ENCODE data around the gene LRP2BP. TPM values are rescaled to one million over a fixed set of nuclear protein-coding genes. Genes with fewer than 3 reads are reported as not detected.
"Not testable (repeated sequence)": the region's sequence is repeated elsewhere in the genome, so short reads cannot be mapped to it uniquely, and the experiment has no call there.

LRP2BP gene
- polyA plus RNA-seq, 2 donors: 0.18 to 0.31 TPM

DNA sequence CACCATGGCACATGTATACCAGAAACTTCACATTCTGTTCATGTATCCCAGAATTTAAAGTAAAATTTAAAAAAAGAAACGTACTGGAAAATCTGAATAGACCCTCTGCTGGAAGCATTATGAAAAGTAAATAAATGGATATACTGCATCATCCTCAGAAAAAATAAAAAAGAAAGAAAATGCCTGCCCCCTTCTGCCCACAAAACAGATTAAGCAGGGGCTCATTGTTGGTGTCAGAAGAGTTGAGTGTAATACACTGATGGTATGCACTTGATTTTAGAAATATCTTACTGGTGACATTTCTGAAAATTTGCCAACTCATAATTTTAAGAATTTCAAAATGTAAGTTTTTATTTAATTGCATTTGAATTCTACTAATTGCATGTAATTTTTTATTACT is 77.8 kb downstream of the LRP2BP start:
- no peaks in the 10 kb centered on the region for H3K36me3 ChIP-seq (ENCODE audit: control insufficient read depth in 2 of 2, insufficient read depth in 2 of 2, low read length in 1 of 2)
- H3K9me3 ChIP-seq (ENCODE audit: control insufficient read depth in 2 of 2, insufficient read depth in 1 of 2, low read depth in 1 of 2, low read length in 1 of 2): no peaks in the 10 kb centered on the region
- H3K27ac ChIP-seq (ENCODE audit: low read depth in 2 of 2, low read length in 1 of 2): no peak overlapping the region
- H3K4me1 ChIP-seq (ENCODE audit: control insufficient read depth in 2 of 2, insufficient read depth in 2 of 2, low read length in 1 of 2): no peaks in the 10 kb centered on the region
- H3K4me3 ChIP-seq (ENCODE audit: low read depth in 1 of 2, low read length in 2 of 2): no peak overlapping the region
- 84 to 94% methylated on average over 1 of the region's 1 CpG for WGBS, 2 donors
- H3K27me3 ChIP-seq (ENCODE audit: control insufficient read depth in 1 of 2, insufficient read depth in 2 of 2, low read length in 2 of 2): no peaks in the 10 kb centered on the region

GRCh38 chr4:185317462-185317861 is 78.3 kb downstream of the LRP2BP start:
- not testable (repeated sequence) for H3K36me3 ChIP-seq (ENCODE audit: control insufficient read depth in 2 of 2, insufficient read depth in 2 of 2, low read length in 1 of 2); H3K4me1 ChIP-seq (ENCODE audit: control insufficient read depth in 2 of 2, insufficient read depth in 2 of 2, low read length in 1 of 2); H3K27ac ChIP-seq (ENCODE audit: low read depth in 2 of 2, low read length in 1 of 2); H3K9me3 ChIP-seq (ENCODE audit: control insufficient read depth in 2 of 2, insufficient read depth in 1 of 2, low read depth in 1 of 2, low read length in 1 of 2); H3K27me3 ChIP-seq (ENCODE audit: control insufficient read depth in 1 of 2, insufficient read depth in 2 of 2, low read length in 2 of 2); H3K4me3 ChIP-seq (ENCODE audit: low read depth in 1 of 2, low read length in 2 of 2)
- WGBS, 2 donors: 85 to 91% methylated on average over 3 of the region's 3 CpGs

Other genes with a start within 250 kb of the LRP2BP start
- gene CFAP97, start 191.9 kb downstream of the LRP2BP start, polyA plus RNA-seq: 1 to 10 TPM; 2.8 to 6.3 TPM
- gene SNX25, start 186.3 kb downstream of the LRP2BP start, polyA plus RNA-seq: 1 to 10 TPM; 3.5 to 4.4 TPM
- gene ANKRD37, start 917 bp upstream of the LRP2BP start, polyA plus RNA-seq: 100 to 1,000 TPM in 1 of 2 donors, 10 to 100 TPM in 1; 64.1 to 112 TPM
- gene UFSP2, start 30.0 kb upstream of the LRP2BP start, polyA plus RNA-seq: 10 to 100 TPM in 1 of 2 donors, 1 to 10 TPM in 1; 8.3 to 18.1 TPM
- under 1 TPM; 0.39 to 0.46 TPM for gene CCDC110, start 75.8 kb upstream of the LRP2BP start, polyA plus RNA-seq
- gene PDLIM3, start 139.6 kb upstream of the LRP2BP start, polyA plus RNA-seq: 10 to 100 TPM; 24.2 to 62.8 TPM